GM19099 (cell line): ENCODE measurements around the gene SCGN.

Experiments used
- POLR2A ChIP-seq: IDR thresholded peaks from 3 replicates; pipeline ENCODE4 v1.6.1; 2011; ENCODE audit warnings: low read depth; ENCODE audit not compliant: insufficient read length; ENCODE audit errors: extremely low read depth

The SCGN gene

DNA sequence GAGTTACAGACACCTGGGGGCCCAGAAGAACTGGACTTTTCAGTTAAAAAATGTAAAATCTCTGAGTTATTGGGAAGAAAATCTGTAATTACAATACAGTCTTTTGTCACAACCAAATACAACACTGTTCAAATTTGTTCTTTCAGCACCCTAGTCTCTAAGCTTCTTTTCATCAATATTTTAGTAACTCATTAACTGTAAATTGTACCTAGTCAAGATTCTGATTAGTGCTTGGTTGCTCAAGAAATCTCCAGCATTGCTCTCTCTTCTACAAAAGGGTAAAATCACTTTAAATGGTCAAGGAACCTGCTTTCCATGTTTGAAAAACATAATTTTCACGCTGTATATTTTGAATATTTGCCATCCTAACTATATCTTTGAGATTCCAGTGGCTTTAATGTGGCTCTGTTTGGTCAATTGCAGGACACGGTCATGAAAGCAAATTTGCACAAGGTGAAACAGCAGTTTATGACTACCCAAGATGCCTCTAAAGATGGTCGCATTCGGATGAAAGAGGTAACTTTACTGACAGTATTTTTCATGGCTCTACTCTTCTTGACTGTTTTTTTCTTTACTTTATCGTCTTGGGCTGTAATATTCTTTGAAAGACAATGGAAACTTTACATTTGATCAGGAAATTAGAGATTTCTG is 9.2 kb downstream of the SCGN start:
- TF ChIP-seq POLR2A: no peak

DNA sequence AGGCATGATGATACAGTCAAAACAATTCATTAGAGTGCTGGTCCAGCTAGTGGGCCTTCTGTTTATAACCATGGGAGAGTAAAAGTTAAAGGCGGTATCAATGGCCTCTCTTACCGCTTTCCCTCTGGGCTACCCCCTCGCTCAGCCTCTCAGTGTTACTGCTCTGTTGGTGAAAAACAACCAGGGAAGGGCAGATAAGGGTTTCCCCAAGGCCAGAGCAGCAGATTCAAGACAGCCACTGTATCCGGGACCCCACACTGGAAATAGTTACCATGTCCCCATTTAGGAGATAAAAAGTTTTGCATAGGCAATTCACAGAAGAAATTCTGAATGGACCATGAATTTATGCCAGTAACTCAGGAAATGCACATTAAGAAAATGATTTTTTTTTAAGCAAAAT is 13.4 kb downstream of the SCGN start:
- TF ChIP-seq POLR2A: no peak

DNA sequence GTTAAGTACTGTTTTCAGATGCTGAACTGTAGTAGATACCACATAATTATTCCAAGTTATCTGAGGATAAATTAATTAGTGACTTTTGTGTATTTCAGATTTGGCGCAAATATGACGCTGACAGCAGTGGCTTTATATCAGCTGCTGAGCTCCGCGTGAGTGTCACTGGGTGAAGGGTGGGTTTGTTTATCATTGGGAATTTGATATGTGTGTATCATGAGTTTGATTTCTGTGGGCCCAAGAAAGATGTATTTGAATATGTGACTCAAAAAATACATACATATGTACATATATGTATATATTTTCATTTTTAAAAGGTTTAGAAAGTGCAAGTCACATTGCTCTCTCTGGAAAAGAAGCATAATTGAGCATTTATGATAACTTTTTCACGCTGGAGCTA is 17.4 kb downstream of the SCGN start:
- no peak for TF ChIP-seq POLR2A

DNA sequence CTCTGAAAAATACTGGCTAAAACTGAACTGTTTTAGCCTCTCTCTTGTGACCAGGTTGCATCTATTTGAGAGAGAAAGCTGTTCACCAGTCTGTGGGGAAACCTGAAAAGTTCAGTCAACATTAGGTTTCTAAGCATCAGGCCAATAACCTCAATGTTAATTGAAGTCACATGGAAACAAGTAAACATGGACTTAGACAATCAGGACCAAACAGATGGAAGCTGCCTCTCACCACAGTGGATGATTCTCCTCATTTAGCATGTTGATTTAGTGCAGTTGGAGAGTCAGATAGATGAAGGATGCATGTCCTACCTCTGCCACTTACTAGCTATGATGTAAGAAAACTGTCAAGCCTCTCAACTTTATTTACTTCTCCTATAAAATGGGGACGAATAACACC is 18.2 kb downstream of the SCGN start:
- TF ChIP-seq POLR2A: no peak

DNA sequence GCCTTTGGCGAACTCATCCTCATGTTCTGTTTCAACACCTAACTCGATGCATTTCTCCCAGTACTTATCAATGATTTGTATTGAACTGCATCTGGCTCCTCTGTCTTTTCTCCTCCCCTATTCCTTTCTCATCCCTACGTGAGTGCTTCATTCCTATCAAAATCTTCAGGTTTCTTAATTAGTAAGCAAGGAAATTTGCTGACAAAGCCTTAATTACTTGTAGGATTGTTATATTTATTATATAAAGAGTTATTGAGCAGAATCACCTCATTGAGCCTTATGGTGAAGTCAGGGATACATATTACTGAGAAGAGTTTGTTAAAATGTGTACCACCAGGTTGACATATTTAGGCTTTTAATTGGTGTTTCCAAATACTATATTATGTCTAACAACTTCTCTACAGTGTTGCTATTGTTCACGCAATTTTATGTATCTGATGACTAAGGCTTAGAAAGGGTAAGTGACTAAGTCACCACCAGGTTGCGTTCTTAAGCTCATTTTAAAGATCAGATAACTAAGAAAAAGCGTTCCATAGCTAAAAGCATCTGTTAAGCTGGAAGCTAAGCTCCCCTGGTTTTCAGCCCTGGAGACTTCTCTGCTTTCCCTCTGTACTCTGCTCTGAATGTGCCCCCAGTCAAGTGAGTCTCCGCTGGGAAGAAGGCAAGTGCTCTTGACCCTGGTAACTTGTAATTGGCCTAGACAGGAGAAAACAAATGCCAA is 18.9 kb downstream of the SCGN start:
- no peak for TF ChIP-seq POLR2A

DNA sequence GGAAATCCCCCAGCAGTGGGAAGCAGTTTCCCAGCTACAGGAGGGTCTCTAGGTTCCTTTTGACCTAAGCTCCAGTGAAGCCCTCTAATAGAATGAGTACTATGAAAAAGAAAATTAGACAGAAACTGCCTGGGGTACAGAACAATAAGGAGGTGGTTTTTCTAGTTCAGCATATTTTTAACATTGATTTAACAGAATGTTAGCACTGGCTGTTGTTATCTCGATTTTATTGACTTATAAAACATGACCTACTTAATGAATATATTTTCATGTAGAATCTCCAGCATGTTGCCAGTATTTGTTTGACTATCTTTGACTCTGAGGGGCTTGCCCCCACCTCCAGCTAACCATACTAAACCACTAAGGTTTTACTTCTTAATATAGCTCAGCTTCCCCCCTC is 19.6 kb downstream of the SCGN start:
- no peak for TF ChIP-seq POLR2A

DNA sequence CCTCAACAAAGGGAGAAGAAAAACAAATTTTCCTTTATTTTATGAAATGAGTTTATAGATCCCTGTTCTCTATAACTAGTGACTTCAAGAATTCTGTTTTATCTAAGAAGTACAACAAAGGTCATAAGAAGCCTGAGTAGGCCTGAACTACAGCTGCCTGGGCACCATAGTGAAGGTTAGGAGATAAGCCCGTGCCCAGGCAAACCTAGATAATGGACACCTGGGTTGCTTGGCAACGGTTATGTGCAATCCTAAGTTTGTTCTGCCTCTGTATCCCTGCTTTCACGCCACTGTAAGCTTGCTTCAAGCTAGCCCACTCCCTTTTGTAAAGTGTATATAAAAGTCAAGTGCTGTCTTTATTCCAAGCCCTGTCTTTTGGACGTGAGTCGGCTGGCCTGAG is 23.2 kb downstream of the SCGN start:
- TF ChIP-seq POLR2A: no peak

DNA sequence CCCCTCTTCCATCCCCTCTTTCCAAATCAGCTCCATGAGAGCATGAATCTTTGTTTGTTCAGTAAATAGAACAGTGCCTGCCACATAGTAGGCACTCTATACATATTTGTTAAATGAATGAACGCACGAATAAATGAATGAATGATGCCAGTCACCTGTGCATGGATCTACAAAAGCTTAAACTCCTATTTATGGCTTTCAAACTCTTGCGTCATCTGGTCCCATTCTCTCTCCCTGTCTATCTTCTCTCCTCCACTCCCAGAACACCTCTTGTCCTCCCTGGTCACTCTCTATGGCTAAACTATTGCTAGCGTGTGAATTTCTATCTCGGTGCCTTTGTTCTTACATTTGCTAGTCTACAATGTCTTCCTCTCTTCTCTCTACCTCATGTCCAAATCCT is 24.8 kb downstream of the SCGN start:
- no peak for TF ChIP-seq POLR2A

DNA sequence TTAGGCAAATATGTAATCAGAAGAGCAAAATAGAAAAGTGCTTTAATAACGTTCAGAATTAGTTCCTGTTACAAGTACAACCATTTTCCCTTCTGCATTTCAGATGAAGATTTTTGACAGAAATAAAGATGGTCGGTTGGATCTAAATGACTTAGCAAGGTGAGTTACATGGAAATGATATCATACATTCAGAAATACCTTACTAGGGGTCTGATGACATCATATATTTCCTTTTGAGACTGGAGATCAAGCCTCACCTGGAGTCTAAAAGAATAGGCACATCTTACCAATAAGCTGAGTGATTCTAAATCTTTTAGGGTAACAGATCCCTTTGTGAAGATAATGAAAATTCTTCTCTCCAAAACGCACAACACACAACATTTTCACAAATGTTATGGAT is 29.8 kb downstream of the SCGN start:
- no peak for TF ChIP-seq POLR2A

DNA sequence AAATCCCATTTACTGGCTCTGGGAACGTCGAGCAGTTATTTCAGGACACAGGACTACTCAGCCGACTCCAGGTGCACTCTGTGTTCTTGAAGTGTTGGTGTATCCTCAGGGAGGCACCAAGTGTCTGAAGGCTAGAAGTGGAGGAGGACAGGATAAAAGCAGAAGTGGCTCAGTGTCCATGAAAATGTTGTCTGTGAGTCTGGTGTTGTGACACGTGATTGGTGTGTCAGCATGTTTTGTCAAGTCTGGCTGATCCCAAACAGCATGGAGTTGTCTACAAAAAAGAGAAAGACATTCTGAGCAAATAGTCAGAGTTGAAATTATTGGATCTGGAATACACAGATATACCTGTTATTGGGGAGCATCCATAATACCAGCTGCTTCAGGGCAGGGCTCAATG is 30.3 kb downstream of the SCGN start:
- no peak for TF ChIP-seq POLR2A

DNA sequence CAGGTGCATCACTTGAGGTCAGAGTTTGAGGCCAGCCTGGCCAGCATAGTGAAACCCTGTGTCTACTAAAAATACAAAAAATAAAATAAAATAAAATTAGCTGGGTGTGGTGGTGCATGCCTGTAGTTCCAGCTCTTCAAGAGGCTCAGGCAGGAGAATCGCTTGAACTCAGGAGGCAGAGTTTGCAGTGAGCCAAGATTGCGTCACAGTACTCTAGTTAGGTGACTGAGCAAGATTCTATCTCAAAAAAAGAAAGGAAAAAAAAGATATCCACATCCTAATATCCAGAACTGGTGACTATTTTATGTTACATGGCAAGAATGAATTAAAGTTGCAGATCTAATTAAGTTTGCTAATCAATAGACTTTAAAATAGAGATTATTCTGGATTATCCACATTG is 32.5 kb downstream of the SCGN start:
- TF ChIP-seq POLR2A: no peak

DNA sequence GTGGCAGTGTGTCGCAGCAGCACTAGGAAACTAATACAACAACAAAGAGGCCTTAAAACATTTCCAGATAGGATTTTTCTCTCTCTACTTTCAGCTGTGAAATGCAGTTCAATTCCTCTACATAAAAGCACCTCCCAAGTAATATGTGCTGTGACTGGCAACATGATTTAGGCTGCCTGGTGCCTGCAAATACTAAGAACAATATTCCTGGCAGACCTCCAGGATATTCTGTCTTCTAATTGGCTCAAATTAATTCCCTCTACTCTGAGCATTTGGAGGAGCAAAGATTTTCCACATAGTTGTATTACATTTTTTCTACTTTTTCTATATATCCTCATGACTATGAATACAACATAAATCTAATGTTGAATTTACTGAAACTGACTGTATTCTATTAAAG is 33.2 kb downstream of the SCGN start:
- TF ChIP-seq POLR2A: no peak

DNA sequence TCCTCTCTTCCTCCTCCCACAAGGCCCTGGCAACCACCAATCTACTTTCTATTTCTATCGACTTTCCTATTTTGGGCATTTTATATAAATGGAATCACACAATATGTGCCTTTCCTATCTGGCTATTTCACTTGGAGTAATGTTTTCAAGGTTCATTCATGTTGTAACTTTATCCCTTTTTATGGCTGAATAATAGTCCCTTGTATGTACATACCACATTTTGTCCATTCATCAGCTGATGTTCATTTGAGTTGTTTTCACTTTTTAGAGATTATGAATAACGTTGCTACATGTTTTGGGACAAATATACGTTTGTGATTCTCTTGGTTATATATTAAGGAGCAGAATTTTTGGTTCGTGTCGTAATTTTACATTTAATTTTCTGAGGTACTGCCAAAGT is 33.9 kb downstream of the SCGN start:
- TF ChIP-seq POLR2A: no peak

DNA sequence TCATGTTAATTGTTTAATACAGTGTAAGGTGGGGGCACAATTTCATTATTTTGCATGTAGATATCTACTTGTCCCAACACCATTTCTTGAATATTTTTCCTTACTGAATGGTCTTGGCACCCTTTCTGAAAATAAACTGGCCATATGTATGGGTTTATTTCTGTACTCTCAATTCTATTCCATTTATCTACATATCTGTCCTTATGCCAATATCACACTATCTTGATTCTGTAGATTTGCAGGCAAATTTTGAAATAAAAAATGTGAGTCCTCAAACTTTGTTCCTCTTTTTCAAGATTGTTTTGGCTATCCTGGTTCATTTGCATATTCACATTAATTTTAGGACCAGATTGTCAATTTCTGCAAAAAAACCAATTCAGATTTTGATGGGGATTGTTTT is 34.8 kb downstream of the SCGN start:
- no peak for TF ChIP-seq POLR2A

DNA sequence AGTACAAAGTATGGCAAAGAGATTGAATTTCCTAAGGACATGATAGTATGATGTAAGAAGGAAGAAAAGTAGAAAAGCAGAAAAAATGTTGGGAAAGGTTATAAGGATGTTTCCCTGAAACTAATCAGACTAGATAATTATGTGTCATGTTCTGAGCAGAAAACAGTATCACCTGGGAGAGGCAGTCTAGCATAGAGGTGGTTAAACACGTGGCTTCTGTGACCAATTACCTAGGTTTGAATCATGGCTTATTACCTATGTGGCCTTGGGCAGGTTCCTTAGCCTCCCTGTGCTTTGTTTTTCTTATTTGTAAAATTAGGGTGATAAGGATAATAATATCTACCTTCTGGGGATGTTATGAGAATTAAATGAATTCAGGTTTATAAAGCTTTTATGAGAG is 38.0 kb downstream of the SCGN start:
- no peak for TF ChIP-seq POLR2A

DNA sequence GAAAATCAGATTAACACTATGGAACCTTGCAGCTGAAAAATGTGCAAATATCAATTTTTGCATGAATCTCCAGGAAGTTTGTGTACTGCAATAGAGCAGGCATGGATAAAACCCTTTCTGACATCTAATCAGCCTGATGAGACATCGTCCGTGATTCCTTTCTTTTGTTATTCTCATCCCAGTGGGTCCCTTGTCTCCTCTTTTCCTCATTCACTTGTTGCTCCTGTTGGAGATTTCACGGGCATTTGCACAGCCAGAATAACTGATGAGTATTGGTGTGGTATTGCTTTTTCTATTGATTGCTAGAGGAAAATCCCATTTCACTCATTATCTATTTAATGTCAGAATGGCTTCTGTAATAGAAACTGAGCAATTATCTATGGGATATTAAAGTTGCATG is 39.9 kb downstream of the SCGN start:
- no peak for TF ChIP-seq POLR2A

DNA sequence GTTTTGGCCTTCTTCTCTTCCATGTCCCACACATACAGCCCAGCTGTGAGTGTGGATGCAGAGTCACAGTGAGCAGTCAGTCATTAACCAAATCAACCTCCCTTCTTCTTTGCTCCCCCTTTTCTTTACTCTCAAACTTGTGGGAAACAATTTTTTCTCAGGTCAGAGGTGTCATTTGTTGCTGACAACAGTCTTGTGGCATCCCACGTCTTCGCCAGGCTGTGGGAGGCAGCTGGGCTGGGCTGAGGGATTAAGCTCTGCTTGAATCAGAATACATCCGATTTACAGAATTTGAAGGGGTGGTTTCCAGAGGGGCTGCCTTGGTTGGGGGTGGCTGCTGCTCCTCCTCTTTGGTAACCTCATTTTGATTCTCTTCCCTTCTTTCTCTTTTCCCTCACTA is 40.5 kb downstream of the SCGN start:
- no peak for TF ChIP-seq POLR2A

DNA sequence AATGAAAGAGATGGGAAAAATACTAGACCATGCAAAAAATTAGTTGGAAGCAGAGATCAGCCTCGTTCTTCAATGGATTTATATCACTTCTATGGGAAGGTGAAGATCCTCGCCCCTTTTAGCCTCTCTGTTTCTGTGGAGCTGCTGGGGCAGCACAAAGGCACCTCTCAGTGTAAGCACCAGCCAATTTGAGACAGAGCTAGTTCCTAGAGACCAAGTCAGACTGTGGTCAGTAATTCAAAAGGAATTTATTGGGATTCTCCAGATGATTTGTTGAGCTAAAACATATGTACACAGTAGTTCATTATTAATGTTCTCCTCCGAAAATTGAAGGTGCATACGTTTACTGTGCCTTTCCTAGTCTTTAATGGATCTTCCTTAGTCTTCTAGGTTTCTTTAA is 42.4 kb downstream of the SCGN start:
- no peak for TF ChIP-seq POLR2A

DNA sequence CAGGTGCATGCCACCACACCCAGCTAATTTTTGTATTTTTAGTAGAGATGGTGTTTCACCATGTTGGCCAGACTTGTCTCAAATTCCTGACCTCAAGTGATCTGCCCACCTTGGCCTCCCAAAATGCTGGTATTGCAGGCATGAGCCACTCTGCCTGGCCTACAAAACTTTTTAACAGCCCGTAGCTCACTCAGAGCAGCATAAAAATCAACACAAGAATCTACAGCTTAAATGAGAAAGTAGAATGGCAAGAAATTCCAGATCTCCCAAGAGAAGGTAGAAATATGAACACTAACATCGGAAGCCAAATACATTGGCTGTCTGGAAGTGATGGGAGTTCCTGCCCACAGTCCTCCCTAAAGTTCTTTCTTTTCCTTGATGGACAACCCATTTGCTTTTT is 43.7 kb downstream of the SCGN start:
- no peak for TF ChIP-seq POLR2A
